ENCODE results near the gene PDE4DIP. TPM values are rescaled to one million over a fixed set of nuclear protein-coding genes. Genes with fewer than 3 reads are reported as not detected.
"Not testable (repeated sequence)": the region's sequence is repeated elsewhere in the genome, so short reads cannot be mapped to it uniquely, and the experiment has no call there.

Gene PDE4DIP
- total and polyA plus RNA-seq, 4 donors, result 7.3 to 65.4 (median 24.6) TPM

DNA sequence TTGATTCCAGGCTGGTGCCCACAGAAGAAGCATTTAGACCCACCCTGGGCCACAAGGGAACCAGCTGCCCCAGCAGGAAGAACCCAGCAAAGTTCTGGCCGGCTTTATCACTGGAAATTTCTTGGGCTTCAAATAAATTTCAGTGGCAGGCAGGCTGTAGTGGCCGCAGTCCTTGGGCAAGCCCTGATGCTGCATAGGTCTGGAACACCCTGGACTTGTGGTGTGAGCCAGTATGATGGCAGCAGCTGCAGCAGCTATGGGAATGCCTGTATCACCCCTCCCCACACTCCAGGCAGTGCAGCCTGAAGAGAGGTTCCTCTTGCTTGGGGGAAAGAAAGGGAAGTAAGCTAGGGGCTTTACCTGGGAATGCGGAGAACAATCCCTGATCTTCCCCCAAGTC lies 189.7 kb downstream of the PDE4DIP start:
- not testable (repeated sequence) for H3K36me3 ChIP-seq (ENCODE audit: control insufficient read depth in 4 of 4, insufficient read depth in 3 of 4, low read depth in 1 of 4, low read length in 3 of 4); H3K27me3 ChIP-seq (ENCODE audit: control insufficient read depth in 4 of 4, insufficient read depth in 4 of 4, low read length in 3 of 4); H3K4me3 ChIP-seq (ENCODE audit: low read depth in 1 of 3, low read length in 3 of 3); H3K9me3 ChIP-seq (ENCODE audit: control insufficient read depth in 4 of 4, low read length in 3 of 4); DNase-seq (ENCODE audit: low spot score); H3K9ac ChIP-seq (ENCODE audit: low read depth in 1 of 2, low read length in 2 of 2); H3K27ac ChIP-seq (ENCODE audit: low read depth in 1 of 2, low read length in 2 of 2); H3K4me1 ChIP-seq (ENCODE audit: control insufficient read depth in 4 of 4, insufficient read depth in 4 of 4, low read length in 3 of 4)
- WGBS, result 86% methylated on average over 2 of the region's 3 CpGs

DNA sequence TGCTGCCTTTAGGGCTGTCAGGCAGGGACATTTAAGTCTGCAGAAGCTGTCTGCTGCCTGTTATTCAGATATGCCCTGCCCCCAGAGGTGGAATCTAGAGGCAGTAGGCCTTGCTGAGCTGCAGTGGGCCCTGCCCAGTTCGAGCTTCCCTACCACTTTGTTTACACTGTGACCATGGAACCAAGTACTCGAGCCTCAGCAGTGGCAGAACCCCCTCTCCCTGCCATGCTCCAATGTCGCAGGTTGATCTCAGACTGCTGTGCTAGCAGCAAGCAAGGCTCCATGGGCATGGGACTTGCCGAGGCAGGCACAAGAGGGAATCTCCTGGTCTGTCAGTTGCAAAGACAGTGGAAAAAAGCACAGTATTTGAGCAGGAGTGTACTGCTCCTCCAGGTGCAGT lies 198.8 kb downstream of the PDE4DIP start:
- H3K9ac ChIP-seq (ENCODE audit: low read depth in 1 of 2, low read length in 2 of 2); H3K9me3 ChIP-seq (ENCODE audit: control insufficient read depth in 4 of 4, low read length in 3 of 4); H3K36me3 ChIP-seq (ENCODE audit: control insufficient read depth in 4 of 4, insufficient read depth in 3 of 4, low read depth in 1 of 4, low read length in 3 of 4); H3K4me3 ChIP-seq (ENCODE audit: low read depth in 1 of 3, low read length in 3 of 3); H3K4me1 ChIP-seq (ENCODE audit: control insufficient read depth in 4 of 4, insufficient read depth in 4 of 4, low read length in 3 of 4); H3K27me3 ChIP-seq (ENCODE audit: control insufficient read depth in 4 of 4, insufficient read depth in 4 of 4, low read length in 3 of 4); DNase-seq (ENCODE audit: low spot score); H3K27ac ChIP-seq (ENCODE audit: low read depth in 1 of 2, low read length in 2 of 2): not testable (repeated sequence)
- 79% methylated on average over 4 of the region's 4 CpGs for WGBS

DNA sequence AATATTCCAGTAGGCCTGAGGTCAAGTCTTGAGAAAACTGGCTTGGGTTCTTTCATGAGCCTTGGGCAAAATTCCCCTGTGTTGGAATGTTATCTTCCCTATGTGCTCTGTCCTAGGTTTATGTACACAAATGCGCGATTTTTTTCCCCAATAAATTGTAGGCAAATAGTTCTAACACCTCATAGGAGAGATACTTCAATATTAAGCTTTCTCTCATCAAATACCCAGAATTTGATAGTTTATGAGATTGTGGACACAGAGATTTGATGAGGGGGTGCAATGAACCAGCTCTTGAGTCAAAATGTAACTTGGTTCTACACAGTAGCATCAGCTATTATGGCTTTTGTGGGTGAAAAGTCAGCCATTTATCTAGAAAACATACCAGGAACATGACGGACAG lies 220.4 kb downstream of the PDE4DIP start:
- H3K27ac ChIP-seq (ENCODE audit: low read depth in 1 of 2, low read length in 2 of 2); H3K9ac ChIP-seq (ENCODE audit: low read depth in 1 of 2, low read length in 2 of 2); H3K9me3 ChIP-seq (ENCODE audit: control insufficient read depth in 4 of 4, low read length in 3 of 4); H3K4me1 ChIP-seq (ENCODE audit: control insufficient read depth in 4 of 4, insufficient read depth in 4 of 4, low read length in 3 of 4); H3K36me3 ChIP-seq (ENCODE audit: control insufficient read depth in 4 of 4, insufficient read depth in 3 of 4, low read depth in 1 of 4, low read length in 3 of 4); H3K27me3 ChIP-seq (ENCODE audit: control insufficient read depth in 4 of 4, insufficient read depth in 4 of 4, low read length in 3 of 4); H3K4me3 ChIP-seq (ENCODE audit: low read depth in 1 of 3, low read length in 3 of 3); DNase-seq (ENCODE audit: low spot score): not testable (repeated sequence)
- 92% methylated on average over 3 of the region's 3 CpGs for WGBS

DNA sequence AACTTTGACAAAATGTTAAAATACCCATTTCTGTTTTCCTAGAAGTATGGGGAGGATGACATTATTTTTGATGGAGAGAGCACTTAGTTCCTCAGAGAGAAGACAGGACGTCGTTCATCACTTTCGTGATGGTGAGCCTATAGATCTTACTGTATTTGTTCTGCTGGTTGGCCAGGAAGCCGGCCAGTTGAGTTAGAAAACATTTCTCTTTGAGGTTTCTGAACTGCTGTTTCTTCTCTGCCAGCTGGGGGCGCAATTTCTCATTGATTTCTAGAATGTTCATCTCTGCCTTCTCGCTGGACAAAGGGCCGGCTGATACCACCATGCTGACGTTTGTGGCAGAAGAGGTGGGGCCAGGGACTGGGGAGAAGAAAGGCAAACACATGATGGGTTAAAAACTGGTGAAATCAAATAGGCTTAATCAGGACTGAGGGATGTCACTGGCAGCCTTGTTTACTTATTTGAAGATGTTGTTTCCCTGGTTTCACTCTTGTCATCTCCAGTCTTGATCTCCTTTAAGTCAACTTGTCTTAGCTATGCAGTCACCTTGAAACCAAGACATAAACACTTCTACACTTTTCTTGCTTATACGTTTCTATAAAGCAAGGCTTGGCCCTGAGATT lies 231.4 kb downstream of the PDE4DIP start:
- not testable (repeated sequence) for H3K36me3 ChIP-seq (ENCODE audit: control insufficient read depth in 4 of 4, insufficient read depth in 3 of 4, low read depth in 1 of 4, low read length in 3 of 4); H3K9me3 ChIP-seq (ENCODE audit: control insufficient read depth in 4 of 4, low read length in 3 of 4); H3K27ac ChIP-seq (ENCODE audit: low read depth in 1 of 2, low read length in 2 of 2); H3K9ac ChIP-seq (ENCODE audit: low read depth in 1 of 2, low read length in 2 of 2); H3K4me1 ChIP-seq (ENCODE audit: control insufficient read depth in 4 of 4, insufficient read depth in 4 of 4, low read length in 3 of 4); H3K4me3 ChIP-seq (ENCODE audit: low read depth in 1 of 3, low read length in 3 of 3); H3K27me3 ChIP-seq (ENCODE audit: control insufficient read depth in 4 of 4, insufficient read depth in 4 of 4, low read length in 3 of 4); DNase-seq (ENCODE audit: low spot score)
- peak in 1 of 2 donors; percentile 5 for TF ChIP-seq RAD21 (IDR thresholded peaks at IDR 0.05)
- 50% methylated on average over 4 of the region's 9 CpGs for WGBS

Small RNA genes within 50 kb of the gene (small RNA-seq; reads per million reads assigned to genes)
- gene RN7SKP88 (not detected), gene RNU2-38P (not detected)

Other genes starting within 250 kb of the PDE4DIP start
- 10 to 100 TPM; 10.7 to 15.0 TPM for gene NBPF14, start 248.4 kb upstream of the PDE4DIP start, total RNA-seq
- gene NBPF14, start 248.4 kb upstream of the PDE4DIP start, polyA plus RNA-seq, result 10 to 100 TPM in 1 of 2 donors, 1 to 10 TPM in 1; 4.8 to 27.0 TPM
- 10 to 100 TPM in 1 of 2 donors, 1 to 10 TPM in 1; 5.5 to 21.0 TPM for gene NUDT4B, start 95.7 kb upstream of the PDE4DIP start, total RNA-seq
- gene NUDT4B, start 95.7 kb upstream of the PDE4DIP start, polyA plus RNA-seq, result 1 to 10 TPM in 1 of 2 donors, under 1 TPM in 1; 0.25 to 2.2 TPM

Data from liver (tissue), 10 donors.